Activated naive CD8-positive, alpha-beta T cell treated with anti-CD3 and anti-CD28 coated beads for 36 hours (primary cell): ENCODE data around the gene LRAT. TPM values are rescaled to one million over a fixed set of nuclear protein-coding genes. Genes with fewer than 3 reads are reported as not detected.

Experiments
- DNase-seq: peaks from one replicate; pipeline ENCODE4 v3.0.0; 2021
- H3K27ac Mint-ChIP-seq: one replicate; pipeline ENCODE4 v1.8.0; 2022; ENCODE audit warnings: mild to moderate bottlenecking, moderate library complexity, mixed read lengths
- H3K27me3 Mint-ChIP-seq: one replicate; pipeline ENCODE4 v1.8.0; 2022; ENCODE audit warnings: mild to moderate bottlenecking, mixed read lengths
- H3K36me3 Mint-ChIP-seq: one replicate; pipeline ENCODE4 v1.8.0; 2021; ENCODE audit warnings: mild to moderate bottlenecking, mixed read lengths
- H3K4me1 Mint-ChIP-seq: one replicate; pipeline ENCODE4 v1.8.0; 2021; ENCODE audit warnings: mixed read lengths
- H3K4me3 Mint-ChIP-seq: one replicate; pipeline ENCODE4 v1.8.0; 2022; ENCODE audit warnings: mild to moderate bottlenecking, moderate library complexity, mixed read lengths
- H3K9me3 Mint-ChIP-seq: one replicate; pipeline ENCODE4 v1.8.0; 2022; ENCODE audit warnings: mixed read lengths
- total RNA-seq, 2 experiments: library from RNA; stranded (reverse); gene quantifications; one replicate each; pipeline ENCODE4 v1.2.3, GENCODE V29; 2021

The LRAT gene
- total RNA-seq, 2 experiments from 2014 or later = 0.12 to 0.23 TPM

DNA sequence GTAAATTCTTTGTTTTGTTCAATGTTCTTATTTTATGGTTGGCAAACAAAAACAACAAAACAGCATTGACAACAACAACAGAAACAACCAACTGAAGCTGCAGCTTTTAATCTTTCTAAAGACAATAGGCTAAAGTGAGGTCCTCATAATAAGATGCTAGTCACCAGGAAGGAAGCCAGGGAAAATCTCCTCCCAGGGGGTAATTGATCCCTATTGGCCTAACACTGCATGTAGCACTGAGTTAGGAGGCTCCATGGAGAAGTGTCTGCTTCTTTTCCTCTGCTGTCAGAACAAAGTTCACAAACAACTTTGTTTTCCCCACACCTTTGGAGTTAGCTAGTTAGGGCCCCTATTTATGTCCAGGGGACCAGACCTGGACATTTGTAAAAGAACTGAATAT lies 4.7 kb upstream of the LRAT start:
- H3K27me3 Mint-ChIP-seq = peaks cover 51% of the 10 kb centered on the region
- H3K36me3 Mint-ChIP-seq = no peaks in the 10 kb centered on the region
- peaks cover 11% of the 10 kb centered on the region for H3K4me1 Mint-ChIP-seq
- no peaks in the 10 kb centered on the region for H3K9me3 Mint-ChIP-seq
- DNase-seq = no peak
- H3K27ac Mint-ChIP-seq = no peak overlapping the region
- H3K4me3 Mint-ChIP-seq = no peak overlapping the region

DNA sequence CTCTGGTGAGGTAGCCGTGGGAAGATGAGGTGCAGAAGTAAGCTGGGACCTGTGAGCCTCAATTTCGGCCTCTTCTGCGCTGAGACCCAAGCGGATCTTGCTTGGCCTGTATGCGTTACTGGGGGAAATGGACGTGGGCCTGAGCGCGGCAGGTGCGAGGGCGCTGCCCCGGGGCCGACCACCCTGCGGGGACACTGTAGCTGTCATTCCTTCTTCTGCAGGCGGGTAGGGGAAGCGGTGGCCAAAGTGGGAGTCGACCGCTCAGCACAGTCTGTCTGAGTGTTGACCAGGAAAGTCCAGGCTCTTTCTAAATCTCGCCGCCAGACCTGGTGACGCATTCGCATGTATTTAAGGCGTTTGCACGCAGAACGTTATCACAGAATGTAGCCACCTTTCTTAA lies 3.3 kb upstream of the LRAT start:
- Mint-ChIP-seq H3K36me3 (no peaks in the 10 kb centered on the region), H3K4me1 (peaks cover 12% of the 10 kb centered on the region), H3K4me3 (no peak overlapping the region), H3K27me3 (peaks cover 65% of the 10 kb centered on the region), H3K9me3 (no peaks in the 10 kb centered on the region), H3K27ac (no peak overlapping the region)
- DNase-seq = no peak

DNA sequence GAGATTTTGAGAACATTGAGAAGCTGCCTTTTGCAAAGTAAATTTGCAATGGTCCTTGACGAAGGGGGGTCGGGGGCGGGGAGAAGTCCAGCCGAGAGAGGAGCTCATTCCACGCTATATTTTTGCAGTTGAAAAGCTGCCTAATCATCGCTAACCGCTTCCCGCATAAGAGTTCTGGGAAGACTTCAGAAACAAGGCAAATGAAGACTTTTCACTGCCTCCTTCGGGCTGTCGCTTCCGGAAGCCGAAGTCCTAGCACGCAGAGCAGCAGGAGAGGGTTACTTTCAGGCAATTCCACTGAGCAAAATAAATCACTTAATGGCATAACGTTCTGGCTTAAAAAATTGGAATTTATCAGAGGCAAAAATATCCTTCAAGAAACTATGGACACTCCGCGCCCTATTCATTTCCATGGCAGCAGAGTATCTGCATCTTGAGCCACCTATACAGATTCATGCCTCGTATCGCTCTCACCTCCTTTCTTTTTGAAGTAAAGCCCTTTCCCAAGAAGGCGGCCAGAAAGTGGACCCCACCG lies 2.6 kb upstream of the LRAT start:
- Mint-ChIP-seq H3K9me3 (no peaks in the 10 kb centered on the region), H3K4me3 (no peak overlapping the region), H3K27me3 (peaks cover 71% of the 10 kb centered on the region), H3K4me1 (peaks cover 12% of the 10 kb centered on the region), H3K27ac (no peak overlapping the region), H3K36me3 (no peaks in the 10 kb centered on the region)
- DNase-seq = no peak

DNA sequence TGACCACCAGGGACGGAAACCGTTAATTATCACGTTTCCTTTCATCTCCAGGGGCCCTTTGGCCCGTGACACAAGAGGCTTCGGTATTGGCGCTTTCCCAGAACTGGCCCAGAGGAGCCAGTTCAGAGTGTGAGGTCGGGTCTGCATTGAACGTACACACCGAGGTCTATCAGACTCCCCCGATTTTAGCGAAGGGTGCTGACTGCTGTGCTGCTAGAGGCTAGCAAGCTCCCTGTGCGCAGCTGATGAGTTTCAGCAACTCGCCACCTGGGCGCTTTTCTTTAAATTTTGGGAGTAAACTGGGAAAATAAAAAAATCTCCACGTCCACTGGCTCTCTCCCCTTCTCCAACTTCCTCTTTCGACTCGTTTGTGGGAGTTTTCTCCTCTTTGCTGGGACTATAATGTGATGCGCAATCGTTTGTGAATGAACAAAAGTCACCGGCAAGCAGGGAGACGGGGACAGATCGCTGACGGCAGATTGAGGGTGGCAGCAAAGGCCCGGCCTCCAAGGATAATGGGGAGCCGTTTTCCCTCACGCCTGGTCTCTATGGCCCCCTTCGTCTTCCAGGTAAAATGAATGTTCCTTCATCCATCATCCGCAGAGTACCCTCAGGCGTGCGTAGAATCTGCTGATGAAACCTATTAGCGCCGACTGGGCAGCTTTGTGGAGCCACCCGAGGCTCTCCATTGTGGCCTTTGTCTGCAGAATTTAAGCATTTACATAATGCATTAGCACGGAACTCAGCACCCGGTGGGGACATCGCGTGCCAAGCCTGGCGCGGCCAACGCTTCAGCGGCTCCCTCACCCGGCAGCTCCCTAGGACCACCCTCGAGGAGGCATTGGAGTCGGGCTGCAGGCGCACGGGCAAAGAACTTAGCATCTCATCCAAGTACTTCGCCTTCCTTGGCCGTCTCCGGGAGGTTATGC lies 1.6 kb upstream of the LRAT start:
- no peak for DNase-seq
- Mint-ChIP-seq H3K27me3 (peaks cover 80% of the 10 kb centered on the region), H3K9me3 (no peaks in the 10 kb centered on the region), H3K4me1 (peaks cover 12% of the 10 kb centered on the region), H3K4me3 (peak overlapping the region; percentile 25), H3K27ac (no peak overlapping the region), H3K36me3 (no peaks in the 10 kb centered on the region)

DNA sequence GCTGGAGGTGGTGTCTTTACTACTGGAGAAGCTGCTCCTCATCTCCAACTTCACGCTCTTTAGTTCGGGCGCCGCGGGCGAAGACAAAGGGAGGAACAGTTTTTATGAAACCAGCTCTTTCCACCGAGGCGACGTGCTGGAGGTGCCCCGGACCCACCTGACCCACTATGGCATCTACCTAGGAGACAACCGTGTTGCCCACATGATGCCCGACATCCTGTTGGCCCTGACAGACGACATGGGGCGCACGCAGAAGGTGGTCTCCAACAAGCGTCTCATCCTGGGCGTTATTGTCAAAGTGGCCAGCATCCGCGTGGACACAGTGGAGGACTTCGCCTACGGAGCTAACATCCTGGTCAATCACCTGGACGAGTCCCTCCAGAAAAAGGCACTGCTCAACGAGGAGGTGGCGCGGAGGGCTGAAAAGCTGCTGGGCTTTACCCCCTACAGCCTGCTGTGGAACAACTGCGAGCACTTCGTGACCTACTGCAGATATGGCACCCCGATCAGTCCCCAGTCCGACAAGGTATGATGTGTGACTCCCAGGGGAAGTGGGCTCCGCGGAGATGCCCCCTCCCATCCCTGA lies 634 bp downstream of the LRAT start:
- H3K9me3 Mint-ChIP-seq = no peaks in the 10 kb centered on the region
- peaks cover 86% of the 10 kb centered on the region for H3K27me3 Mint-ChIP-seq
- H3K36me3 Mint-ChIP-seq = no peaks in the 10 kb centered on the region
- H3K4me3 Mint-ChIP-seq = peak overlapping the region; percentile 75
- no peak overlapping the region for H3K27ac Mint-ChIP-seq
- no peak for DNase-seq
- H3K4me1 Mint-ChIP-seq = peaks cover 12% of the 10 kb centered on the region

DNA sequence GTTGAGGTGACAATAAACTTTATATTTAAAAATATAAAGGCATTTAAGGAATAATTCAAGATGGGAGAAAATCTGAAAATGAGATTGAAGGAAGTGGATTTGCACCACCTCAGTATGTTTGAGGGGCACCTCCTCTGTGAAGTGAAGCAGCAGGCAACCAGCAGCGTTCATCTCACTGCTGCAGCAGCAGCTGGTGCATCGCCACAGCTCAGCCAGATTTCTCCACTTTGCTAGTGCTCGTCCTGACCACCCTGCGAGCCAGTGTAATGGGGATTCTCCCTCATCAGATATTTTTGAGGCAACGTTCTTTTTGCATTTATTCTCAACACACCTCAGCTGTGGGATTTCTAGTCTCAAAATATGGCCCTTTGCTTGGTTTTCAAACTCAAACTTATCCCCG lies 13.9 kb downstream of the LRAT start:
- no peaks in the 10 kb centered on the region for H3K4me1 Mint-ChIP-seq
- no peak overlapping the region for H3K27ac Mint-ChIP-seq
- DNase-seq = no peak
- H3K9me3 Mint-ChIP-seq = no peaks in the 10 kb centered on the region
- H3K4me3 Mint-ChIP-seq = no peak overlapping the region
- H3K27me3 Mint-ChIP-seq = peaks cover 6% of the 10 kb centered on the region
- H3K36me3 Mint-ChIP-seq = no peaks in the 10 kb centered on the region

DNA sequence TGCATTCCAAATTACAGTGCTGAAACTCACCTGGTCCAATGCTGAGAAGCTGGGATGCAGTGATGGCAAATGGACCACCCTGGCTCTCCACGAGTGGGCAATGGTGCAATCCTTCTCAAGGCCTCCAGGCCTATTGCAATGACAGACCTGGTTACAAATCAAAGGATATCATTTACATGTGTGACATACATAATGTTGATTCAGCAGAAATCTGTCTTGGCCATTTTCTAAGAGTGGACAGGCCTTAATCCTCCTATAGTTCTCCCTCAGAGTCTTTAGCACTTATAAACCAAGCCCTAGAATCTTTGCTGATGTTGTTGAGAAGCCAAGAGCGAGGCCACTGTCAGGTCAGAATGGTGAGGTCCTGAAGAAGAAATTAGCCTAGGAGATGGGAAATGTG lies 17.1 kb downstream of the LRAT start:
- Mint-ChIP-seq H3K27ac (no peak overlapping the region), H3K4me3 (no peak overlapping the region), H3K36me3 (no peaks in the 10 kb centered on the region), H3K4me1 (no peaks in the 10 kb centered on the region), H3K27me3 (peaks cover 3% of the 10 kb centered on the region), H3K9me3 (no peaks in the 10 kb centered on the region)
- no peak for DNase-seq

DNA sequence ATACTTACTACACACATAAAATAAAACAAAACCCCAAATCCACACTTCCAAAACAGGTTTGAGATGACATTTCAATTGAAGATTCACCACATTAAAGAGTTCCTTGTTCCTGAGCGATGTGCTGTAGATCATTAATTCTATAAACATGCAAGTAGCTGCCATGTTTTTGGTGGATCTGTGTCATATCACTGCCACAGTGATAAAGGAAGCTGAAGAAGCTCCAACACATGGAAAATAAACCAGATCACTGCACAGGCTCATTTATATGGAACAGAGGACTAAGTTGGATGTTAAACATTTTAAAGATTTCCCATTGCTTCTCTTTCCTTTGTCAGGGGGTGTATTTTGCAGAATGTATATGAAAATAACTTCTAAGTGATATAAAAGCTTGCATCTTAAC lies 34.5 kb downstream of the LRAT start:
- H3K4me1 Mint-ChIP-seq = no peaks in the 10 kb centered on the region
- peaks cover 36% of the 10 kb centered on the region for H3K27me3 Mint-ChIP-seq
- no peaks in the 10 kb centered on the region for H3K36me3 Mint-ChIP-seq
- H3K4me3 Mint-ChIP-seq = no peak overlapping the region
- peaks cover 3% of the 10 kb centered on the region for H3K9me3 Mint-ChIP-seq
- H3K27ac Mint-ChIP-seq = no peak overlapping the region
- no peak for DNase-seq

DNA sequence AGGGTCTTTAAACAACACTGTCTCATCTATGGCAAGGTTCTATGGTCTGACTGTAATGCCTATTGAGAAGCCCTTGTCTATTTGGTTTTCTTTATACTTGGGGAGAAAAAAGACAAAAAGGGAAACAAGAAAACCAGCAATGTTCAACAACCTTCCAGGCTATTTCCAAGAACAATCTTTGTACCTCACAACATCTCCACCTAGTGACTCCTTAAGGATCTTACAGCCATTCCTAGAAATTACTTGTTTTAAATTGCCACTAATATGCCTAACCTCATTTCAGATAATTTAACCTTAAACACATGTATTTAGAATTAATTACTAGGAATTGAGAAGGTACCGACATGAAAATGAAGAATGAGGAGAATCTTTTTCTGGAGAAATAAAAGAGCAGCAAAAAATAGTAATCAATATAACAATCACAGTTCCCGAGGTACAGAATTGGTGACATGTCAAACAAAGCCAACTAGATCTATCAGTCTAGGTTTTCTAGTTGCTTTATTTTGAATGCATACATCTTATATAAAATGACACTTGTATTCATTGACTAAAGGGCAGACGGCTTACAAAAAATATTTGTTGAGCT lies 35.7 kb downstream of the LRAT start:
- H3K4me3 Mint-ChIP-seq = no peak overlapping the region
- H3K4me1 Mint-ChIP-seq = no peaks in the 10 kb centered on the region
- no peak for DNase-seq
- H3K27me3 Mint-ChIP-seq = peaks cover 37% of the 10 kb centered on the region
- no peaks in the 10 kb centered on the region for H3K36me3 Mint-ChIP-seq
- H3K9me3 Mint-ChIP-seq = peaks cover 3% of the 10 kb centered on the region
- H3K27ac Mint-ChIP-seq = no peak overlapping the region

DNA sequence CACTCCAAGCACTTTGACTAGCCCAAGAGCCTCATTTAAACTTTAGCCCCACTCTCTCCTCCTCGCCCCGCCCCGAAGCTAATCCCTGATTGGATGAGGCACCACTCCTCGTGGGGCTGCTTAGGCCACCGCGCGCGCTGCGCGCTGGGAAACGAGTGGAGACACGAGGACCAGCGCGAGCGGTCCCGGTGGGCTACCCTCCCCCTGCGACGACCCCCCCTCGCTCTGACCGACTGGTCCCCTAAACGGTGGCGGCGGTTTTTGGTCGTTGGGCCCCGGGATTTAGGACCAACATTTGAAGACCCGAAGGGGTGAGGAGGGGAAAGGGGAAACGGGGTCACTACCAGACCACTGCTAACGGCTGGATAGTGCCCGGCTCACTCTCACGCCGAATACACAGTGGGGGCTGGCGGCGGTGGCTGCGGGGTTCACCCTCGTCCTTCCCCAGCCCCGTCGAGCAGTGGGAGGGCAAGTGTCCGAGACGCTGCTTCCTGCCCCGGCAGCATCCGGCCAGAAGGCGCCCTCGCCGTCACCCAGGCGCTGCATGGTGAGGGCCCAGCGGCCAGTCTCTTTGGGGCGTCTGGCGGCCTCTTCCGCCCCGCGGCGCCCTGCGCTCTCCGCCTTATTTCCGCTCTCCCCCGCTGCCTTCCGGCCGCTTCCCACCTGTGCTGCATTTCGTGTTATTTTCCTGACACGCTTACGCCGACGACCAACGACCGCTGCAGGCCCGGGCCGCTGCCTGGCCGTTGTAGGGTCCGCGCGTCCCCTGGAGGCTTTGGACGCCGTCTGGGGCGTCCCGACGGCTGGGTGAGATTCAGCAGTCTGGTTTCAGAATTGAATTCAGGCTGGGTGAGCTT lies 37.6 kb downstream of the LRAT start, which contains the start of gene RBM46:
Gene RBM46 (plus strand): TSS at position 147 of the 857 bp plus-strand sequence. CDS start 15,481 bp downstream, outside the sequence.
- Mint-ChIP-seq H3K9me3 (peaks cover 2% of the 10 kb centered on the region), H3K27me3 (peaks cover 38% of the 10 kb centered on the region), H3K36me3 (no peaks in the 10 kb centered on the region), H3K4me1 (no peaks in the 10 kb centered on the region), H3K27ac (no peak within 1 kb of the TSS), H3K4me3 (no peak within 1 kb of the TSS)
- DNase-seq = no peak

DNA sequence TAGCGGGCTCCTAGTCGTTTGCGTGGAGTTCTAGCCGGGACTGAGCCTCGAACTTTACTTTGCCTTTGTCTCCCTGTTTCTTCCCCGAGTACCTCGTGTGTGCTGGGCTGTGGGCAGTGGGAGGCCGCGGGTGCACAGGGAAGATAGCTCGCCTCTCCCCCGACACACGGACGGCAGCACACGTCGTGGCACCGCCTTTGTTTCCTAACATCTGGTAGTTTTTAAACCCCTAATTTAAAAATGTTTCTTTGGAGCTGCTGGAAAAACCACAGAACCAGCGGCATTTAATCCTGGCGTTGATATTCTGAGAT lies 38.1 kb downstream of the LRAT start:
- Mint-ChIP-seq H3K27ac (no peak overlapping the region), H3K4me1 (no peaks in the 10 kb centered on the region), H3K36me3 (no peaks in the 10 kb centered on the region), H3K4me3 (no peak overlapping the region), H3K27me3 (peaks cover 38% of the 10 kb centered on the region), H3K9me3 (peaks cover 1% of the 10 kb centered on the region)
- no peak for DNase-seq

Other genes starting within 250 kb of the LRAT start
- 100 to 1,000 TPM; 150 to 152 TPM for gene PLRG1, start 193.6 kb upstream of the LRAT start, total RNA-seq
- gene FGB, start 181.0 kb upstream of the LRAT start, total RNA-seq = not detected
- not detected for gene FGA, start 153.3 kb upstream of the LRAT start, total RNA-seq
- not detected for gene FGG, start 131.3 kb upstream of the LRAT start, total RNA-seq
- not detected for gene RBM46, start 37.3 kb downstream of the LRAT start, total RNA-seq